ENCODE data around the gene RAB26. TPM values are rescaled to one million over a fixed set of nuclear protein-coding genes. Genes with fewer than 3 reads are reported as not detected.

RAB26 gene
- total RNA-seq, 4 donors from 2014 or later: 17.9 to 33.8 (median 24.3) TPM

- Histone ChIP-seq H3K4me3 (no peak overlapping the region), H3K36me3 (peaks cover 0 to 64% (median 0%) of the 10 kb centered on the region in 3 donors), H3K27ac (no peak overlapping the region), H3K27me3 (no peaks in the 10 kb centered on the region), H3K4me1 (peaks cover 0 to 3% (median 0%) of the 10 kb centered on the region in 4 donors), H3K9me3 (no peaks in the 10 kb centered on the region)
- TF ChIP-seq, protein P1, sequence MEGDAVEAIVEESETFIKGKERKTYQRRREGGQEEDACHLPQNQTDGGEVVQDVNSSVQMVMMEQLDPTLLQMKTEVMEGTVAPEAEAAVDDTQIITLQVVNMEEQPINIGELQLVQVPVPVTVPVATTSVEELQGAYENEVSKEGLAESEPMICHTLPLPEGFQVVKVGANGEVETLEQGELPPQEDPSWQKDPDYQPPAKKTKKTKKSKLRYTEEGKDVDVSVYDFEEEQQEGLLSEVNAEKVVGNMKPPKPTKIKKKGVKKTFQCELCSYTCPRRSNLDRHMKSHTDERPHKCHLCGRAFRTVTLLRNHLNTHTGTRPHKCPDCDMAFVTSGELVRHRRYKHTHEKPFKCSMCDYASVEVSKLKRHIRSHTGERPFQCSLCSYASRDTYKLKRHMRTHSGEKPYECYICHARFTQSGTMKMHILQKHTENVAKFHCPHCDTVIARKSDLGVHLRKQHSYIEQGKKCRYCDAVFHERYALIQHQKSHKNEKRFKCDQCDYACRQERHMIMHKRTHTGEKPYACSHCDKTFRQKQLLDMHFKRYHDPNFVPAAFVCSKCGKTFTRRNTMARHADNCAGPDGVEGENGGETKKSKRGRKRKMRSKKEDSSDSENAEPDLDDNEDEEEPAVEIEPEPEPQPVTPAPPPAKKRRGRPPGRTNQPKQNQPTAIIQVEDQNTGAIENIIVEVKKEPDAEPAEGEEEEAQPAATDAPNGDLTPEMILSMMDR (IDR thresholded peaks at IDR 0.05): no peak
- TF ChIP-seq POLR2A (IDR thresholded peaks at IDR 0.05): no peak
- no peak for DNase-seq
Measured at GRCh38 chr16:2177101-2177500, 28.7 kb downstream of the RAB26 start.

- no peak overlapping the region for H3K4me3 ChIP-seq
- no peak for TF ChIP-seq POLR2A (IDR thresholded peaks at IDR 0.05)
- TF ChIP-seq, protein P1 (IDR thresholded peaks at IDR 0.05): no peak
- no peak overlapping the region for H3K27ac ChIP-seq
- H3K27me3 ChIP-seq: no peaks in the 10 kb centered on the region
- H3K9me3 ChIP-seq: no peaks in the 10 kb centered on the region
- no peak for DNase-seq
- H3K4me1 ChIP-seq: no peaks in the 10 kb centered on the region
- H3K36me3 ChIP-seq: peaks cover 0 to 60% (median 0%) of the 10 kb centered on the region in 3 donors
Measured at GRCh38 chr16:2177561-2177960, 29.1 kb downstream of the RAB26 start.

- Histone ChIP-seq H3K9me3 (no peaks in the 10 kb centered on the region), H3K4me1 (no peaks in the 10 kb centered on the region), H3K27ac (no peak overlapping the region), H3K4me3 (no peak overlapping the region), H3K36me3 (peaks cover 0 to 50% (median 0%) of the 10 kb centered on the region in 3 donors), H3K27me3 (no peaks in the 10 kb centered on the region)
- TF ChIP-seq, protein P1 (IDR thresholded peaks at IDR 0.05): no peak
- no peak for TF ChIP-seq POLR2A (IDR thresholded peaks at IDR 0.05)
- DNase-seq: no peak
Measured at GRCh38 chr16:2178321-2179106, 30.1 kb downstream of the RAB26 start.

DNA sequence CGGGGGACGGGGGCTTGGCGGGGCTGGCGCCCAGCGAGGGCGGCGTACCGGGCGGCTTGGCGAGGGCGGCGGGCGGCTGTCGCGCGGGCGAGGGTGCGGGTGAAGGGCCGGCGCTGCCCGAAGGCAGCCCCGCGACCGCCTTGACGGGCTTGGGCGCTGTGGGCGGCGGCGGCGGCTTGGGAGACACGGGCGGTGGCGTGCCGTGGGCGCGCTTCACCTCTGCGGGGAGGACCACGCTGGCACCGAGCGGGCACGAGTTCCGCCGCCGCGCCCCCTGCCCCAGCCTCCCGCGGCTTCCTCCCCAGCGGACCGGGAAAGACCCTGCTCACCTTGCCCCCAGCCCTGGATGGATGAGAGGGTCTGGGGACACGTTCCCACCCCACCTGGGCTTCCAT, 30.7 kb downstream of the RAB26 start:
- Histone ChIP-seq H3K4me3 (no peak overlapping the region), H3K27ac (no peak overlapping the region), H3K9me3 (no peaks in the 10 kb centered on the region), H3K36me3 (peaks cover 0 to 44% (median 0%) of the 10 kb centered on the region in 3 donors), H3K4me1 (no peaks in the 10 kb centered on the region), H3K27me3 (no peaks in the 10 kb centered on the region)
- no peak for DNase-seq
- TF ChIP-seq POLR2A (IDR thresholded peaks at IDR 0.05): no peak
- TF ChIP-seq, protein P1 (IDR thresholded peaks at IDR 0.05): no peak

- H3K36me3 ChIP-seq: peaks cover 0 to 40% (median 0%) of the 10 kb centered on the region in 3 donors
- no peaks in the 10 kb centered on the region for H3K27me3 ChIP-seq
- no peaks in the 10 kb centered on the region for H3K9me3 ChIP-seq
- TF ChIP-seq POLR2A (IDR thresholded peaks at IDR 0.05): no peak
- TF ChIP-seq, protein P1 (IDR thresholded peaks at IDR 0.05): no peak
- DNase-seq: no peak
- no peak overlapping the region for H3K4me3 ChIP-seq
- H3K4me1 ChIP-seq: no peaks in the 10 kb centered on the region
- H3K27ac ChIP-seq: no peak overlapping the region
Measured at GRCh38 chr16:2179576-2179975, 31.2 kb downstream of the RAB26 start.
